ENCODE data around the gene KARS1. TPM values are rescaled to one million over a fixed set of nuclear protein-coding genes. Genes with fewer than 3 reads are reported as not detected.

Gene KARS1
- total and polyA plus RNA-seq, 4 donors: 74.8 to 107 (median 99.9) TPM

GRCh38 chr16:75590920-75591843, 56.3 kb downstream of the KARS1 start:
- Histone ChIP-seq H3K9me3 (ENCODE audit: control insufficient read depth in 4 of 4, insufficient read depth in 3 of 4, low read length in 3 of 4) (no peaks in the 10 kb centered on the region), H3K9ac (ENCODE audit: insufficient read depth in 1 of 2, low read length in 2 of 2) (peak overlapping the region; percentile 26 to 65), H3K4me1 (ENCODE audit: control insufficient read depth in 5 of 5, insufficient read depth in 5 of 5, low read length in 5 of 5) (peaks cover 2 to 9% (median 7%) of the 10 kb centered on the region in 5 donors), H3K4me3 (no peak overlapping the region), H3K36me3 (ENCODE audit: control insufficient read depth in 4 of 4, insufficient read depth in 4 of 4, low read length in 4 of 4) (peaks cover 0 to 11% (median 2%) of the 10 kb centered on the region in 4 donors), H3K27me3 (ENCODE audit: control insufficient read depth in 3 of 3, insufficient read depth in 3 of 3, low read length in 2 of 3) (no peaks in the 10 kb centered on the region), H3K27ac (ENCODE audit: low read depth in 1 of 2, low read length in 1 of 2) (peak overlapping the region; percentile 37 to 93)
- peak; percentile 51 for ATAC-seq (ENCODE audit: insufficient read depth, low FRiP score)
- DNase-seq: peak; percentile 87 to 94 (median 93)
- no peak for TF ChIP-seq CTCF (IDR thresholded peaks at IDR 0.05; ENCODE audit: control extremely low read depth, extremely low read depth)
- 69 to 74% methylated on average over 8 of the region's 8 CpGs for WGBS, 2 donors

GRCh38 chr16:75589306-75589705, 58.2 kb downstream of the KARS1 start:
- no peak for TF ChIP-seq CTCF (IDR thresholded peaks at IDR 0.05; ENCODE audit: control extremely low read depth, extremely low read depth)
- Histone ChIP-seq H3K4me3 (no peak overlapping the region), H3K9me3 (ENCODE audit: control insufficient read depth in 4 of 4, insufficient read depth in 3 of 4, low read length in 3 of 4) (no peaks in the 10 kb centered on the region), H3K36me3 (ENCODE audit: control insufficient read depth in 4 of 4, insufficient read depth in 4 of 4, low read length in 4 of 4) (peaks cover 0 to 11% (median 2%) of the 10 kb centered on the region in 4 donors), H3K4me1 (ENCODE audit: control insufficient read depth in 5 of 5, insufficient read depth in 5 of 5, low read length in 5 of 5) (peaks cover 2 to 9% (median 7%) of the 10 kb centered on the region in 5 donors), H3K9ac (ENCODE audit: insufficient read depth in 1 of 2, low read length in 2 of 2) (no peak overlapping the region), H3K27me3 (ENCODE audit: control insufficient read depth in 3 of 3, insufficient read depth in 3 of 3, low read length in 2 of 3) (no peaks in the 10 kb centered on the region), H3K27ac (ENCODE audit: low read depth in 1 of 2, low read length in 1 of 2) (peak overlapping the region; percentile 5 to 51)
- no peak for ATAC-seq (ENCODE audit: insufficient read depth, low FRiP score)
- no peak for DNase-seq
- 78 to 82% methylated on average over 3 of the region's 3 CpGs for whole genome bisulfite sequencing, 2 donors

GRCh38 chr16:75588716-75589115, 58.7 kb downstream of the KARS1 start:
- peak overlapping the region in 1 of 2 donors; percentile 51 for H3K27ac ChIP-seq (ENCODE audit: low read depth in 1 of 2, low read length in 1 of 2)
- no peak for ATAC-seq (ENCODE audit: insufficient read depth, low FRiP score)
- no peaks in the 10 kb centered on the region for H3K9me3 ChIP-seq (ENCODE audit: control insufficient read depth in 4 of 4, insufficient read depth in 3 of 4, low read length in 3 of 4)
- no peak overlapping the region for H3K4me3 ChIP-seq
- H3K9ac ChIP-seq (ENCODE audit: insufficient read depth in 1 of 2, low read length in 2 of 2): no peak overlapping the region
- no peak for DNase-seq
- H3K27me3 ChIP-seq (ENCODE audit: control insufficient read depth in 3 of 3, insufficient read depth in 3 of 3, low read length in 2 of 3): no peaks in the 10 kb centered on the region
- peaks cover 2 to 9% (median 7%) of the 10 kb centered on the region in 5 donors for H3K4me1 ChIP-seq (ENCODE audit: control insufficient read depth in 5 of 5, insufficient read depth in 5 of 5, low read length in 5 of 5)
- TF ChIP-seq CTCF (IDR thresholded peaks at IDR 0.05; ENCODE audit: control extremely low read depth, extremely low read depth): no peak
- 95 to 100% methylated on average over 4 of the region's 4 CpGs for WGBS, 2 donors
- peaks cover 0 to 8% (median 2%) of the 10 kb centered on the region in 4 donors for H3K36me3 ChIP-seq (ENCODE audit: control insufficient read depth in 4 of 4, insufficient read depth in 4 of 4, low read length in 4 of 4)

Data from lung (tissue), 12 donors.